ENCODE results near the gene SPATA32.

Gene SPATA32

DNA sequence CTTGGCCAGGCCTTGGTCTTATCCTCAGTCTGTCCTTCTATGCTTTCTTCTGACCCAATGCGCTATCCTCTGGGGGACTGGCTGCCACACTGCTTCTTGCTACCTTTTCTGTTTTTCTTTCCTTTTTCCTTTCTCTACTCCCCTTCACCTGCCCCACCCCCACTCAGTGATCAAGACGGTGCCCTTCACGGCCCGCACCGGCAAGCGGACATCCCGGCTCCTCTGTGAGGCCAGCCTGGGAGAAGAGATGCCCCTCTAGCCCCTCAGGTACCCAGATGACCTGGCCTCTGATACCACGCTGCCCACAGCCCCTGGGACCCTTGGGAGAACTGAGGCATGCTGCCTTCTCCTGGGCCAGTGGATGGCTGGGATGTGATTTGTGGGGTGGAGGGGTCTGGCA is 15.6 kb downstream of the SPATA32 start:
- no peak for DNase-seq

DNA sequence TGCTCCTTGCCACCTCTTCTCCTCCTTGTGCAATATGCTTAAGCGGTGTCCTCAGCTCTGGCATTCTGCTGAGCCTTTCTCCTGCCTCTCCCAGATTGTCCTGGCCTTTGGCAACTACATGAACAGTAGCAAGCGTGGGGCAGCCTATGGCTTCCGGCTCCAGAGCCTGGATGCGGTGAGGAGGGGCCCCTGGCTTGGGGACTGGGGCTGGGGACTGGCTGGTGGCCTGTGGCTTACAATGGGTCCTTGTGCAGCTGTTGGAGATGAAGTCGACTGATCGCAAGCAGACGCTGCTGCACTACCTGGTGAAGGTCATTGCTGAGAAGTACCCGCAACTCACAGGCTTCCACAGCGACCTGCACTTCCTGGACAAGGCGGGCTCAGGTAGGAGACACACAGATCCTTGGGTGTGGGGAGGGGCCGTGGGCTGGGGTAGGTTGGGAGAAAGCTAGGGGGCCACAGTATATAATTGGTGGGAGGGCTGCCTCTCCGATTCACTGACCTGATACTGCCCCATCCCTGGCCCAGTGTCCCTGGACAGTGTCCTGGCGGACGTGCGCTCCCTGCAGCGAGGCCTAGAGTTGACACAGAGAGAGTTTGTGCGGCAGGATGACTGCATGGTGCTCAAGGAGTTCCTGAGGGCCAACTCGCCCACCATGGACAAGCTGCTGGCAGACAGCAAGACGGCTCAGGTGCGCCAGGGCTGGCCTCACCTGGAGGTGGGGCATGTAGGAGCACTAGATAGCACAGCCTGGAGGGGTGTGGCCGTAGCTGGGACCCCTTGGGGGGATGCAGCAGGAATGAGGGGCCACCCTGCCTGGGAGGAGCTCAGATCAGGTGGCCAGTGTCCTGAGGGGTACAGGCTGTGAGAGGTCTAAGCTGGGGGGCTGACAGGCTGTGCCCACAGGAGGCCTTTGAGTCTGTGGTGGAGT is 16.9 kb downstream of the SPATA32 start:
- no peak for DNase-seq

DNA sequence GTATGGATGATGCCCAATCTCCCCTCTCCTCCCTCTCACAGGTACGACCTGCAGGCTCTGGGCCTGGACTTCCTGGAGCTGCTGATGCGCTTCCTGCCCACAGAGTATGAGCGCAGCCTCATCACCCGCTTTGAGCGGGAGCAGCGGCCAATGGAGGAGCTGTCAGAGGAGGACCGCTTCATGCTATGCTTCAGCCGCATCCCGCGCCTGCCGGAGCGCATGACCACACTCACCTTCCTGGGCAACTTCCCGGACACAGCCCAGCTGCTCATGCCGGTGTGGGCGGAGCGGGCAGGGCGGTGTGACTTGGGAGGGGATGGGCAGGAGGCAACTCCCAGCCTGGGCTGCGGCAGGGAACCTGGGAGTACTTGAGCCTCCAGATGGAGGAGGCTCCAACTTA is 18.1 kb downstream of the SPATA32 start:
- DNase-seq, result no peak

DNA sequence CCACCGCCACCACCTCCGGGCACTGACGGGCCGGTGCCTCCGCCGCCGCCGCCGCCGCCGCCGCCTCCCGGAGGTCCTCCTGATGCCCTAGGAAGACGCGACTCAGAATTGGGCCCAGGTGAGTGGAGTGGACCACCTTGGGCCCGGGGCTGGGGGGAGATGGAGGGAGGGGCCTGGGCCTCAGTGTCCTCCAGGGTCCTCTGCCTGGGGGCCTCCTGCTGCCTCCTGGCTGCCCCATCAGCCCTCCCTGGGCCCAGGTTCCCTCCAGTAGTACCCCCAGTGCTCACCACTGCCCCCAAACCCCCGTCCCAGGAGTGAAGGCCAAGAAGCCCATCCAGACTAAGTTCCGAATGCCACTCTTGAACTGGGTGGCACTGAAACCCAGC is 19.9 kb downstream of the SPATA32 start:
- no peak for DNase-seq

DNA sequence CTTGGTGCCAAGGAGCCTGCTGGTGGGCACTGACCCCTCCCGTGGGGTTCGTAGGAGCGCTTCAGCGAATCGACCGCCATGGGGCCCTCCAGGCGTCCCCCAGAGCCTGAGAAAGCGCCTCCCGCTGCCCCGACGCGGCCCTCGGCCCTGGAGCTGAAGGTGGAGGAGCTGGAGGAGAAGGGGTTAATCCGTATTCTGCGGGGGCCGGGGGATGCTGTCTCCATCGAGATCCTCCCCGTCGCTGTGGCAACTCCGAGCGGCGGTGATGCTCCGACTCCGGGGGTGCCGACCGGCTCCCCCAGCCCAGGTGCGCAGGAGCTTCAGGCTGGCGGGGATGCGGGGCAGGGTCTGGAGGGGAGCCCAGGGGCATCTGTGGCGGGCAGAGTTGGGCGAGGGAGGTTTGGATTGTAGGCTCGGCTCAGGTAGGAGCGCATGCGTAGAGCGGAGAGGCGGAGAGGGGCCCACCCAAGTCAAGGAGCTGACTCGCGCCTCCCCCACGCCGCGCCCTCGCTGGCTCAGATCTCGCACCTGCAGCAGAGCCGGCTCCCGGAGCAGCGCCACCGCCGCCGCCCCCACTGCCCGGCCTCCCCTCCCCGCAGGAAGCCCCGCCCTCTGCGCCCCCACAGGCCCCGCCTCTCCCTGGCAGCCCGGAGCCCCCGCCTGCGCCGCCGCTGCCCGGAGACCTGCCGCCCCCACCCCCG is 20.4 kb downstream of the SPATA32 start:
- peak; percentile 77 for DNase-seq

DNA sequence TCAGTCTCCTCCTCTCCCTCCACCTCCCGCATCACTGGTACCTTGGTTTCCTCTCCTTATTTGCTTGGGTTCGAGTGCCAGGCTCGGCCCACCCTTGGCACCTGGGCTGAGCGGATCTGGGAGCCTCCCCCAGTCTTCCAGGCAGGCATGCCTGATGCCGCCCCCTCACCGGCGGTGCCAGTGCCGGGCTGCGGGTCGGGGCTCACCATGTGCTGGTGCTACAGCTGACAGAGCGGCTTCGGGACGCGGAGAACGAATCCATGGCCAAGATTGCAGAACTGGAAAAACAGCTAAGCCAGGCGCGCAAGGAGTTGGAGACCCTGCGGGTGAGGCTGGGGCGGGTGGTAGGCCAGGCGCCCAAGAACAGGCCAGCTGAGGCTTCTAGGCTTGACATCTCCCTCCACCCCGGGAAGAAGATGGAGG is 21.0 kb downstream of the SPATA32 start:
- DNase-seq, result no peak

DNA sequence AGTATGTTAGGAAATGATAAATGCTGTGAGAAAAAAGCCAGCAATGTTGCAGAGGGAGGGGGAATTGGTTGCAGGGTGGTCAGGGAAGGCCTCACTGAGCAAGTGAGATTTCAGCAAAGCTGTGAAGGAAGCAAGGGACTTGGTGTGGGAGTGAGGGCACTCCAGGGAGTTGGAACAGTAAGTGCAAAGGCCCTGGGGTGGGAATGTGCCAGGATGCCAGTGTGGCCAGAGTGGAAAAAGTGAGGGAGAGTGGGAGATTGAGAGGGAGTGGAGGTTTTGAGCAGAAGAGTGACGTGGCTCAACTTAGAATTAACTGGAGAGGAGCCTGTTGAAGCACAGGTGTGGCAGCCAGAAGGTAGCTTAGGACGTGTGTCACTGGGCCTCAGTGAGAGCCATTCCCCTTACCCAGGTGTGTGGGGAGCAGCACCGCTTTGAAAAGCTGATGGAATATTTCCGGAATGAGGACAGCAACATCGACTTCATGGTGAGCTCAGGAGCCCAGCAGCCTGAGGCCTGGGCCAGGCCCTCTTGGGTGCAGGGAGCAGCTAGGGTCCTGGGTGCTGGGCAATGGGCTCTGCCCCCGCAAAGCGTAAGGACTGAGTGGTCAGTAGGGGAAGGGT is 23.6 kb downstream of the SPATA32 start:
- no peak for DNase-seq

DNA sequence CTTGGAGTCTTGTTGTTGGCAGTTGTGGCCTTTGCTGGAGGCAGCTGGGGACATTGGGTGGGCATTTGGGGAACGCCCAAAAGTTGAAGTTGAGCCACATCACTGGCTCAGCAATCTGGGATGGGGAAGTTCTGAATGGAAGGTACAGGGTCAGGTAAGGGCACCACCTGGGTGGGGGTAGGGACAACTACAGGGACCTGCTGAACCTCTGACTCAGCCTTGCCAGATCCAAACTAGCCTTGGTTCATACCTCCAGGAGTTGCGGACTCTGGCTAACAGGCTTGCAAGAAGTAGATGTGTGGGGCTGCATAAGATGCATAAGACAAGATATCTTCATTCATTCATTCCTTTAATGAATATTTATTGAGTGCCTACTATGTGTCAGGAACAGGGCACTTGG is 24.2 kb downstream of the SPATA32 start:
- DNase-seq, result no peak

DNA sequence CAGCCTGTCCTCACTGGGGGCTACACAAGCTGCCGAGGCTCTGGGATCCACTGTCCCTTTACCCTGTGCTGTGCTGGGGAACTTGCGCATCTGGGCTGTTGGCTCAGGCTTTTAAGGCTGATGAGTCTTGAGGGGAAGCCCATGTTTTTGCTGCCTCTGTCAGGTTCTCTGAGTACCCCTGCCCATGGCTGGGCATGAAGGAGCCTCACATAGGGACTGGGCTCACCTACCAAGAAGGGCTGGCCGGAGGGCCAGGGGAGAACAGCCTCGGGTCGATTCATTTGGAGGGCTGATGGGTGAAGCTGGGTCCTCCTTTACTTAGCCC is 25.6 kb downstream of the SPATA32 start:
- no peak for DNase-seq

DNA sequence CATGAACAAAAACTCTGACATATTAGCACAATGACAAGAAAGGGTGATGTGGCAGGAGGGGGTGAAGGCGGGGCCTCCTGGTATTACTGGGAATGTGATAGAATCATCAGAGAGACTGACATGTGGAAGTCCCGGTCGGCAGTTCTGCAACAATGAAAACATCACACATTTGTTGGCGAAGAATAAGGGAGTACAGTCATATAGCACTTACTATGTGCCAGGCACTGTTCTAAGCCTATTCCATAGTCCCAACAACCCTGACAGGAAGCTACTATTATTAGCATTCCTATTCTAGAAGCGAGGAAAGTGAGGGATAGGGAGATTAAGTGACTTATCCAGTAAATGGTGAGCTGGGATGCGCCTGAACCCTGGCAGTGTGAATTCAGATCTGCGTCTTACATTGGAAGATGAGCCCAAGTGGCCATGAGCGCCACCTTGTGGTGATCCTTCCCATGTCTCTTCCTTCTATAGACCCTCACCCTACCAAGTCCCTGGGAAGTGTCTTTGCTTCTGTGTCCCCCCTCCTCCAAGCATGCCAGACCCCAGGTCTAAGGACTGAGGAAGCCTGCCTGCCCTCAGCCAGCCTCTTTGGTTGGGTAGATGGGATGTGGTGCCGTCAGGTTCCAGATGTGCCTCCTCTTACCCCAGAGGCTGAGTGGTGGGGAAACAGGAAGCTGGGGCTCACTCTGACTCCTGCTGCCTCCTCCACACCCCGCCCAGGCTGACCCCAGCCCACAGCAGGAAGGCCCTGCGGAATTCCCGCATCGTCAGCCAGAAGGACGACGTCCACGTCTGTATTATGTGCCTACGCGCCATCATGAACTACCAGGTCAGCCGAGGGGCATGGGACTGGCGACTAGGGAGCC is 26.2 kb downstream of the SPATA32 start:
- peak; percentile 67 for DNase-seq

DNA sequence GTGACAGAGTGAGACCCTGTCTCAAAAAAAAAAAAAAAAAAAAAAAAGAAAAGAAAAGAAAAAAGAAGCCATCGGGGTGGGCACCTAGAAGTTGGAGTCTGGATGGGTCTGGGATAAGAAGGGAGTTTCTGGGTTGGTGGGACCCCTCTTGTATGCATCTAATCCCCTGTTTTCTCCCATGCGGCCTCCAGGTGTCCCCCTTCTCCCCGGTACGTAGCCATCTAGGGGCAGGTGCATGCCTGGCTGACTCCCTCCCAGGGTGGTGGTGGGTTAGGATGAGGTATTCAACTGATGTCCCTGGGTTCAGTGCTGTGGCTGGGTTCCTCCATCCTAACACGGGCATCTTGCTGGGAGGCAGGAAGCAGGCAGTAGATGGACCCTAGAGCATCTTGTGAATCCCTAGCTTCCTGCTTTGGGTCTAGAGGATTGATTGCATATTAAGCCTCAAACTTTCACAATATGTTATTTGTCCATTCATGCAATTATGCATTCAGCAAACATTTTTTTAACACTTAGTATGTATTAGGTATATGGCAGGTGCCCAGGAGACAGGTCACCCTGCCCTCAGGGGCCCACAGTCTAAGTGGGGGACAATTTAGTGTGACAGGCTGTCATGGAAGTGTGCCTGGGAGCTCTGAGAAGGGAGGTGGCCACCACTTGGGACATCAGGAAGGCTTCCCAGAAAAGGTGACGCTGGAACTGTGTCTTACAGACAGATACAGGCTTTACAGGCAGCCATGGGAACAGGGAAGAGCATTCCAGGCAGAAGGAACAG is 27.1 kb downstream of the SPATA32 start:
- peak; percentile 68 for DNase-seq

DNA sequence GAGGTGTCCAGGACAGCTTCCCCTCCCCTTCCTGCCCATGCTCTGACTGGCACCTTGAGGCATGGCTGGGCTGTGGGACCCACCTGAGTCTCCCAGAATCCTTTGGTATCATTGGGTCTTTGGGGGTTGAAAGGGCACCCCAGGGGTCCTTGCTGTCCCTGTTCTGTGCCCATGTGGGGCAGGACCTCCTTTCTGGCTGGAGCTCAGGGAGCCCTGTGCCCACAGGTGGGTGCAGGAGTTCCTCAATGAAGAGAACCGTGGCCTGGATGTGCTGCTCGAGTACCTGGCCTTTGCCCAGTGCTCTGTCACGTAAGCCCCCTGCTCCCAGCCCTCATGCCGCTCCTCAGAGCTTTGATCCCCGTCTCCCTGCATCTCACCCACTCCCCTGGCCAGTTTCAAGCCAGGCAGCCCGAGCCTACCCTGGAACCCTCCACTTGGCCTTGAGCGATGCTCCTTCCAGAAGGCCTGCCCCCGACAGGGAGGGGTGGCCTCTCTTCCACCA is 28.4 kb downstream of the SPATA32 start:
- no peak for DNase-seq

DNA sequence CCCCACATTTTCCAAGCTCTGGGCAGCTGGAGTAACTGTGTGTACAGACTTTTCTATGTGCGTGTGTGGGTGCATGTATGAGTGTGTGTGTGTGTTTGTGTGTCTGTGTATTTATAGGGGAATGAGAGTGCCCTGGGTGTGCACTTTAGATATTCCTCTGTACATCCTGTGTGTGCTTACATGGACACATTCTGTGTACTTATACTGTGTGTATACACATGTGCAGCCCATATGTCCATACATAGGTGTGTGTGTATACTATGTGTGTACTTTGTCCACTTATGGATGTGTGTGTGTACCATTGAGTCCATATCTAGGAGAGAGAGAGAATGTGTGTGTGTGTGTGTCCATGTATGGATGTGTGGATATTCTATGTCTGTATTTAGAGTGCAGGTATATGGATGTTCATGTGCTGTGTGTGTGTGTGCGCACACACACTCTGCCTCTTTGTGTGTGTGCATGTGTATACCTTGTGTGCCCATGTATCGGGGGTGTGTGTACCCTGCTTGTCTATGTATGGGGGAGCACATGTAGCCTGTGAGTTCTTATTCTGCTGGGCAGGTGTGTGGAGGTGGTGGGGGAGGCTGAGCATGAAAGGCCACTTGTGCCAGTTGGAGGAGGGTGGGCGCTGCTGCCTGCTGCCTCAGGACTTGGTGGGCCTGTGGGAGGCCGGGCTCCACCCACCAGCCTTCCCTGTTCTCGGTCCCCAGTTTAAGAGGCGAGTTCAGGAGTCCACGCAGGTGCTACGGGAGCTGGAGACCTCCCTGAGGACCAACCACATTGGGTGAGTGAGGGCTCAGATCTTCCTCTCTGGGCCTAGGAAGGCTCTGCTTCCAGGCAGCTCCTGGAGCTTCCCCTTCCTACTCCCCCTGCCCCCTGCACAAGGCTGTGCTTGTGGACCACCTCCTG is 29.1 kb downstream of the SPATA32 start:
- no peak for DNase-seq

DNA sequence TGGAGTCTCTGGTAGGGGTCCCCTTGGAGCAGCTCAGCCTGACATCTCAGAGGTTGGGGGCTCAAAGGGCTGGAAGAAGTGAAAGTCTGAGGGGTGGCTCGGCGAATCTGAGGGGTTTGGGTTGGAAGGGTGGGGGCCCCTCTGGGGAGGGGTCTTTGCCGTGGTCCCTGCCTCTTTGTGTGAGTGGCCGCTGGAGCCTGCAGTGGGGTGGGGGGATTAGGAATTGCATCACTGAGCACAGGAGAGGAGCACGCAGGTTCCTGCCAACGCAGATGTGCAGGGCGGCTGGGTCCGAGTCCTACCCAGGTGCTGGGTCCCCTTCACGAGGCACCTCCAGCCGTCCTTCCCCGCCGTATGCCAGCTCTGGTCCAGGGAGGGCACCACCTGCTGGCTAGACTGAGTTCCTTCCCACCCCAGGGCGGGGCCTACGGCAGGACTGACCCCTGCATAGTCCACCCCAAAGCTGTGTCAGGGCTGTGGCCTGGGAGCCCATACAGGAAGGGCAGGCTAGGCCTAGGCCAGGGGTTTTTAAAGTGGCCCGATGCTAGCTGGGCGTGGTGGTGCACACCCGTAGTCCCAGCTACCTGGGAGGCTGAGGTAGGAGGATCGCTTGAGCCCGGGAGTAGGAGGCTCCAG is 30.3 kb downstream of the SPATA32 start:
- no peak for DNase-seq

DNA sequence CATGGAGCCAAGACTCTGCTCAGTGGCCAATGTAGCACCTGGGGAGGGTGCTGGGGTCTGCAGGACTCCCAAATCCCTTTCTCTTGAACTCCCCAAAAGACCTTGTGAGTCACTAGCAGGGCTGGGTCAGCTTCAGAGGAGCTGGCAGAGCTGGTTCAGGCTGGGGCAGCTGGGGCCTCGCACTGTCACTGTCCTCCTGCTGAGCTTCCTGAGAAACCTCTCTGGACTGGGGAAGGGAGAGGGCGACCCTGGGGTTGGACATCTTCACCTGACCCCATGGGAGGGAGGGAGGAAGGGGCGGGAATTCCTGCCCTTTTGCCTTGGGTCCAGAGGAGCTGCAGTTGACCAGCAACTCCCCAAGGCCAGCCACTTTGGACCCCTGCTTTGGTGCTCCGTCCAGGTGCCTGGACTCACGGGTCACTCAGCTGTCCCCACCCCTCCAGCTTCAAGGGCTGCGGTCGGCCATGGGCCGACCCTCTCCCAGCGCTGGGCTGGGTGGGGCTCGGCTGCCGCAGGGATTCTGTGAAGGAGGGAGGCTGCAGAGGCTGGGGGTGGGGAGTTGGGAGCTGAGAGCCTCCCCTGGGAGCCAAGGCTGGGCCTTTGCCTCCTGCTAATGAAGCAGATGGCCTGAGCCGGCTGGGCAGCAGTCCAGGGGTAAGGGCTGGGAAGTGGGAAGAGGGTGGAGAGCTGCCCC is 31.0 kb downstream of the SPATA32 start:
- DNase-seq, result no peak

DNA sequence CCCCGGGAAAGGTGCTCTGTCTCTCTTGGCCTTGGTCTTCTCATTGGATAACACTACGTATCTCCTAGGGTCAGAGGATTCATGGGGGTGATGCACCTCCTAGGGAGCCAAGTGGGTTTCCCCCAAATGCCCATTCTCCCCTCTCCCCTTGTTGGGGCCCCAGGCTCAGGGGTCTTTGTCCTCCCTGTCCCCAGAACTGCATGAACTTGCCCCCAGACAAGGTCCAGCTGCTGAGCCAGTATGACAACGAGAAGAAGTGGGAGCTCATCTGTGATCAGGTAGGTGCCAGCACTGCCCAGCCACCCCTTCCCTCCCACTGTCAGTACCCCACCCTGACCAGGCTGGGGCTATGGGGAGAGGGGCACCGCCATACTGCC is 31.5 kb downstream of the SPATA32 start:
- DNase-seq, result no peak

DNA sequence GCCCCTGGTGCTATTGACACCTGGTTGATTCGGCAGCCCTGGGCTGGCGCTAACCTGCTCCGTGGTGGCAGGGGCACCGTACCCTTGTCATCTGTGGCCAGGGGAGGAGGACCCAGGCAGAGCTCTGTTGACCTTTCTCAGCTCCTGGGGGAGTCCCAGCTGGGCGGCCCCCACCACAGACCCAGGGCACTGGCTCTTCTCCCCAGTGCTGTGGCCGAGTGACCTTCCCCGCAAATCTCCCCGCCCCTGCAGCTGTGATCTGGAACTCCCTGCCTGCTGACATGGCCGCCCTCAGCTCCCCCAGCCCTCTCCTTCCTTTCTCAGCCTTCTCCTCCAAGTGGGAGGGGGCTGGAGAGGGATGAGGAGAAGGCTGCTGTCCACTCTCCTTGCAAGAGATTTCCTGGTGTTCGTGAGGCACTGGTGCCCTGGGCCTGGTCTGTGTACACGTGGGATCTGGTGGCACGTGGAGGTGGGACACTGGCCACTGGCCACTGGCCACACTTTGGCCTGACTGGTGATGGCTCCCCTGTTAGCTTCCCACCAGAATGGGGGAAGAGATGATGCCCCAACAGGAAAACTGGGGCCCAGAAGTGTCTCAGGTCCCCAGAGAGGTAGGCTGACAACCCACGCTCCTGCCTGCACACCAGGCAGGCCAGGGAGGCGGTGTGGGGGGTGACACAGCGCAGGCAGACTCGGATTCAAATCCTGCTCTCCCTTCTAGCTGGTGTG is 32.0 kb downstream of the SPATA32 start:
- DNase-seq, result no peak

DNA sequence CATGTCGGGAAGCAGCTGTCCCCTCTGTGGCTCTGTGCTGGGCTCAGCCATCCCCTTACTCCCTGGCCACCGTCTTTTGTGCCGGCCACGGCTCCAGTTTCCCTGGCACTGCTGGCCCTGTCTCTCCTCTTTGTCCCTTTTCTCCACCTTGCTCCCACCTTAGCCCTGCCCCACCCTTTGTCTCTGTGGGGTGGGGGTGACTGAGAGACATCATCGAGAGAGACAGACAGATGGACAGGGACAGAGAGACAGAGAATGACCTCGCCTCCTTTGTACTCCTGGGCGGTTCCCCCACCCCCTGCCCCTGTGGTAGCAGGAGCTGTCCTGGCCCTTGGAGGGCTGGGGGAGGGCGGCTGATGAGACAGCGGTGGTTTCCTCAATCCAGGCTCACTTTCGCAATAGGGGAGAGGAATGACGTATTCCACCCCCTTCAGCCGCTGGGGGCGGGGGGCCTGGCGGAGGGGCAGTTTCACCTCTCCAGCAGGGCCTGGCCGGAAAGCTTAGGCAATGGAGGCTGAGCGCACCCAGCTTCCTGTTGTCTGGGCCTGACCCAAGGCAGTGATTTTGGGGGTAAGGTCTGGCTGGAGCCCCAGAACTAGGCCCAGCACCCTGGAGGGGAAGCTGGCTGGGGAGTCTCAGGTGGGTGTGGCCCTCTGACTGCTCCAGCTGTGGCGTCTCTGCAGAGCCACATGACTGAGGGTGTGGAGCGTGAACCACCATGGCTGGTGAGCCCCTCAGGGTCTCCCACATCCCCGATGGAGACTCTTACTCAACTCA is 32.9 kb downstream of the SPATA32 start:
- no peak for DNase-seq

All from COR-L47 (cell line).